ENCODE data around the gene FASTKD1. TPM values are rescaled to one million over a fixed set of nuclear protein-coding genes. Genes with fewer than 3 reads are reported as not detected.
"Not testable (repeated sequence)": the region's sequence is repeated elsewhere in the genome, so short reads cannot be mapped to it uniquely, and the experiment has no call there.

FASTKD1 gene
- polyA plus RNA-seq, 2 of the 4 experiments (the other 2 are of a cell fraction) = 28.1 to 52.9 TPM

- TF ChIP-seq MAX (IDR thresholded peaks at IDR 0.05) = peak; percentile 74
- TF ChIP-seq TFCP2L1 (CRISPR knock-in tag; IDR thresholded peaks at IDR 0.05) = no peak
- no peak for TF ChIP-seq ZSCAN20 (CRISPR knock-in tag; IDR thresholded peaks at IDR 0.05)
- TF ChIP-seq GATA3 (IDR thresholded peaks at IDR 0.05; ENCODE audit: borderline replicate concordance) = no peak; the same call in 1 of the 2 replicates
- peak; percentile 84; the same call in 1 of the 2 replicates for TF ChIP-seq CHD4 (IDR thresholded peaks at IDR 0.05; ENCODE audit: borderline replicate concordance)
- TF ChIP-seq JUN (IDR thresholded peaks at IDR 0.05) = peak; percentile 44 to 81; a peak in 4 of 5 replicates
- TF ChIP-seq E2F6 (IDR thresholded peaks at IDR 0.05; ENCODE audit: borderline replicate concordance, low read depth) = peak; percentile 66; the same call in 1 of the 2 replicates
- peak; percentile 88 for TF ChIP-seq KDM5A (IDR thresholded peaks at IDR 0.05)
Measured at GRCh38 chr2:169584005-169584877, 10.6 kb upstream of the FASTKD1 start, which contains the start of gene PPIG (continued).

- peaks cover 12% of the 10 kb centered on the region for H3K4me1 ChIP-seq
- H3K9me3 ChIP-seq = peaks cover 10% of the 10 kb centered on the region
- TF ChIP-seq NR3C1 (IDR thresholded peaks at IDR 0.05) (no peak), CTCF (IDR thresholded peaks at IDR 0.05) (no peak), HES2 (IDR thresholded peaks at IDR 0.05) (no peak), ZSCAN20 (CRISPR knock-in tag; IDR thresholded peaks at IDR 0.05) (no peak)
- no peak for DNase-seq (ENCODE audit: low read depth in 1 of 2, low spot score in 1 of 2)
- no peak overlapping the region for H3K4me2 ChIP-seq
- ATAC-seq = no peak
- no peak for FAIRE-seq
- no peak overlapping the region; the same call in 2 of the 3 replicates for H3K4me3 ChIP-seq
- WGBS (ENCODE audit: missing lambda C conversion rate) = 85% methylated on average over 4 of the region's 5 CpGs
- peak overlapping the region; percentile 93 to 98; a peak in 4 of 6 replicates for H3K27ac ChIP-seq
- POLR2A ChIA-PET = no interaction called here
- CTCF ChIA-PET = no interaction called here
Measured at GRCh38 chr2:169583518-169583917, 9.9 kb upstream of the FASTKD1 start.

- 0 out of 2 replicates have a peak, but pooled peaks have one; percentile 23 for TF ChIP-seq KDM1A (IDR thresholded peaks at IDR 0.05; ENCODE audit: low read depth)
- POLR2A ChIA-PET; FAIRE-seq; ATAC-seq; H3K27ac ChIP-seq; DNase-seq (ENCODE audit: low read depth in 1 of 2, low spot score in 1 of 2); H3K9me3 ChIP-seq; H3K4me3 ChIP-seq; H3K4me2 ChIP-seq: not testable (repeated sequence)
- CTCF ChIA-PET = interaction anchor here (0.6 kb wide), 1 partner anchor 202 kb away, joined by 4 read pairs; no protein-coding TSS in a partner anchor
- H3K4me1 ChIP-seq = peaks cover 12% of the 10 kb centered on the region
- 87% methylated on average over 10 of the region's 10 CpGs for WGBS (ENCODE audit: missing lambda C conversion rate)
Measured at GRCh38 chr2:169582552-169583266, 9.0 kb upstream of the FASTKD1 start.

GRCh38 chr2:169579044-169579443, 5.4 kb upstream of the FASTKD1 start:
- TF ChIP-seq HMGXB4 (CRISPR knock-in tag; IDR thresholded peaks at IDR 0.05; ENCODE audit: borderline replicate concordance) = no peak
- TF ChIP-seq HEYL (CRISPR knock-in tag; IDR thresholded peaks at IDR 0.05) = no peak
- Histone ChIP-seq H3K27ac (no peak overlapping the region), H3K4me3 (no peak overlapping the region), H3K9me3 (peaks cover 10% of the 10 kb centered on the region), H3K4me2 (peak overlapping the region; percentile 29; the same call in 1 of the 3 replicates), H3K4me1 (no peaks in the 10 kb centered on the region; the same call in 2 of the 3 replicates)
- WGBS (ENCODE audit: missing lambda C conversion rate) = 20% methylated on average over 6 of the region's 6 CpGs
- ChIA-PET CTCF (interaction anchor here (0.7 kb wide), 1 partner anchor 752 kb away, joined by 3 read pairs; no protein-coding TSS in a partner anchor), POLR2A (no interaction called here)
- FAIRE-seq (no peak), DNase-seq (ENCODE audit: low read depth in 1 of 2, low spot score in 1 of 2) (no peak), ATAC-seq (peak; percentile 56 to 71; a peak in 5 of 6 replicates)

GRCh38 chr2:169575264-169575663, 1.6 kb upstream of the FASTKD1 start:
- H3K27ac ChIP-seq; DNase-seq (ENCODE audit: low read depth in 1 of 2, low spot score in 1 of 2); H3K4me3 ChIP-seq; ATAC-seq; POLR2A ChIA-PET; H3K4me1 ChIP-seq; CTCF ChIA-PET; H3K9me3 ChIP-seq; H3K4me2 ChIP-seq; FAIRE-seq: not testable (repeated sequence)
- 100% methylated on average over 2 of the region's 36 CpGs for WGBS (ENCODE audit: missing lambda C conversion rate)

- ATAC-seq; FAIRE-seq; POLR2A ChIA-PET; H3K4me3 ChIP-seq; DNase-seq (ENCODE audit: low read depth in 1 of 2, low spot score in 1 of 2); H3K27ac ChIP-seq; CTCF ChIA-PET; H3K9me3 ChIP-seq; H3K4me1 ChIP-seq: not testable (repeated sequence)
- H3K4me2 ChIP-seq = peak overlapping the region; percentile 67
- 67% methylated on average over 5 of the region's 5 CpGs for WGBS (ENCODE audit: missing lambda C conversion rate)
Measured at GRCh38 chr2:169574539-169574938, 874 bp upstream of the FASTKD1 start.

Measured in A549 (cell line).